H54 (cell line): ENCODE data around the gene MICAL3.
A peak's percentile ranks its signal among the peaks of the same experiment; 100 is the strongest.

Source experiments
- DNase-seq: peaks from one replicate; pipeline ENCODE4 v3.0.0; 2011; ENCODE audit warnings: low spot score, mixed read lengths; ENCODE audit not compliant: insufficient read length
- FAIRE-seq: peaks from 3 replicates; lab custom pipeline; 2011; peaks lifted over from hg19 to GRCh38; lab: Jason Lieb, UNC
- POLR2A ChIP-seq: IDR thresholded peaks from 2 replicates; pipeline ENCODE4 v1.6.1; 2011; ENCODE audit warnings: low read depth, mild to moderate bottlenecking, low read length

The MICAL3 gene

GRCh38 chr22:17754233-17754925 lies 270.0 kb downstream of the MICAL3 start:
- TF ChIP-seq POLR2A: no peak
- DNase-seq (no peak), FAIRE-seq (no peak)

- DNase-seq (peak; percentile 68), FAIRE-seq (peak; percentile 65)
- no peak for TF ChIP-seq POLR2A
Measured at GRCh38 chr22:17753401-17753989, 270.9 kb downstream of the MICAL3 start.

GRCh38 chr22:17751596-17751995 lies 272.8 kb downstream of the MICAL3 start:
- TF ChIP-seq POLR2A: no peak
- no peak for DNase-seq
- no peak for FAIRE-seq

- FAIRE-seq (no peak), DNase-seq (no peak)
- no peak for TF ChIP-seq POLR2A
Measured at GRCh38 chr22:17749605-17750395, 274.6 kb downstream of the MICAL3 start.

- no peak for DNase-seq
- no peak for TF ChIP-seq POLR2A
- no peak for FAIRE-seq
Measured at GRCh38 chr22:17748555-17749353, 275.6 kb downstream of the MICAL3 start.

GRCh38 chr22:17746916-17747315 lies 277.4 kb downstream of the MICAL3 start:
- no peak for FAIRE-seq
- no peak for DNase-seq
- no peak for TF ChIP-seq POLR2A

- FAIRE-seq: no peak
- no peak for TF ChIP-seq POLR2A
Measured at GRCh38 chr22:17744430-17744829, 279.9 kb downstream of the MICAL3 start.

GRCh38 chr22:17743661-17744411 lies 280.5 kb downstream of the MICAL3 start:
- DNase-seq (no peak), FAIRE-seq (no peak)
- TF ChIP-seq POLR2A: no peak

More at GRCh38 chr22:17744430-17744829, 279.9 kb downstream of the MICAL3 start:
- no peak for DNase-seq

GRCh38 chr22:17742527-17742902 lies 281.8 kb downstream of the MICAL3 start:
- FAIRE-seq (no peak), DNase-seq (peak; percentile 79)

GRCh38 chr22:17741866-17742526 lies 282.4 kb downstream of the MICAL3 start:
- DNase-seq (no peak), FAIRE-seq (no peak)
- no peak for TF ChIP-seq POLR2A

More at GRCh38 chr22:17742527-17742902, 281.8 kb downstream of the MICAL3 start:
- no peak for TF ChIP-seq POLR2A

- no peak for FAIRE-seq
- no peak for TF ChIP-seq POLR2A
- no peak for DNase-seq
Measured at GRCh38 chr22:17739196-17739975, 285.0 kb downstream of the MICAL3 start.

- FAIRE-seq (no peak), DNase-seq (no peak)
- TF ChIP-seq POLR2A: no peak
Measured at GRCh38 chr22:17738386-17739128, 285.8 kb downstream of the MICAL3 start.
